OCI-M2 (cell line): ENCODE data around the gene TANC1.

Experiments used
- DNase-seq: peaks from one replicate; lab custom pipeline; 2025; ENCODE audit not compliant: unreplicated experiment; lab: John Stamatoyannopoulos, UW

TANC1 gene

DNA sequence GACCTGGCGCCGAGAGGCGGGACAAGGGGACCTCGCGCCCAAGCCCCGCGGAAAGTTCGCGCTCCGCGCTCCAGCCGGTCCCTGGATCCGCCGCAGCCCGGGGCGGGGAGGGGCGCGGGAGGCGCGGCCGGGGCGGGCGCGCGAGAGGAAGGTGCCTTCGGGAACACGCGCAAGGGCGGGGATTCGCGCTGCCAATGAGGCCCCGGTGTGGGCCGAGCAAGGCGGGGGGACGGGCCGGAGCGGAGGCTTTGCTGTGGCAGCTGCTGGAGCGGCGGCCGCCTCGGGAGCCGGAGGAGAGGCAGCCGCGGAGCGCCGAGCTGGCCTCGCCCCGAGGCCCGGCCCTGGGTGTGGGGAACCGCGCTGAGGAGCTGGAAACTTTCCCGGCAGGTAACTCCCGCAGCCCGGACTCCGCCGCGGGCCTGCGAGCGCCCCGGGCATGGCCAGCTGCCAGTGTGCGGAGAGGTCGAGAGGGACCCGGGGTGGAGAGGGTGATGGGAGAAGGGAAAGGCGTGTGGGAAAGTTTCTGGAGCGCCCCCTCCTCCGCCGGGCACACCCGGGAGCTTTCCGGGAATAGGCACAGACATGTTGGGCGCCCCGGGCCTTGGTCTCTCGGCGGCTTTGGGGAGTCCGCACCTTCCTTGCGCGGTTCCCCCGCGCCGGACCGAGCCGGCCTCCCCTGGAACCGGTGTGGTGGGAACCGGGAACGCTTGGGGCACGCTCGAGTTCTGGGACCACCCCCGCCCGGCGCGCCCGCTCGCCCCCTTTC lies at the start of gene TANC1:
Gene TANC1 (plus strand): TSS at position 245 of the 766 bp plus-strand sequence. CDS start 97,271 bp downstream, outside the sequence.
- no peak for DNase-seq

DNA sequence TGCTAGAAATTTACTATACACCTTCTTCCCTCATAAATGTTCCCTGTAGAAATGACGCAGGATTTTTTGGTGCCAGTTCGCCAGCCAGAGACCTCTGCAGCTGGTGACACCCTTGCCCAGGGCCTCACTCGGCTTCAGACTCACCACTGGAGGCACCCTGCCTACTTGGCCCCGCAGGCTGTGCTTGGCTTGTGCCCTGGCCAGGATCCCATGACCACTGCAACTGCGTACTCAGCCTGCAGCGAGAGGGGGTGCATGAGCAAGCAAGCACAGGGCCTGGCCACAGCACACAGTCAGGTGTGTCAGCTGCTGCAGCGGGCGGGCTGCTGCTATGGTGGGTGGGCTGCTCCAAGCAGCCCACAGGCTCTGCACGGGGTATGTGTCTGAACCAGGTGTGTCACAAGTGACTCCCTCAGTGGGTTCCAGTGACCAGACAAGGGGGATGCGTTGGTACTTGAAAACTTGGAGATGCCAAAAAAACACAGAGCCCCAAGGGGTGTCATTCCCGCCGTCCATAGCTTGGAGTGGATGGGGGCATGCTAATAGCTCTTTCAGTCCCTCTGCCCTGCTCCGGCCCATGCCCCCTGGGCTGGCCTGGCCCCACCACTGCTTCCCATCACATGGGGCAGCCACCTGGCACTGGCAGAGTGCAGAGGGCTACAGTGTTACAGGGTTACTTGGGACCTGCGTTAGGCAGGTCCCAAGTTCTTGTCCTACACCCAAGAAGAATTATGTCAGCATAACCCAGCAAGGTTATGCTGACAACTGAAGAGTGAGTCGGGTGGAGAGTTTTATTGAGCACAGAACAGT lies 46.6 kb upstream of the TANC1 start:
- DNase-seq, result no peak

DNA sequence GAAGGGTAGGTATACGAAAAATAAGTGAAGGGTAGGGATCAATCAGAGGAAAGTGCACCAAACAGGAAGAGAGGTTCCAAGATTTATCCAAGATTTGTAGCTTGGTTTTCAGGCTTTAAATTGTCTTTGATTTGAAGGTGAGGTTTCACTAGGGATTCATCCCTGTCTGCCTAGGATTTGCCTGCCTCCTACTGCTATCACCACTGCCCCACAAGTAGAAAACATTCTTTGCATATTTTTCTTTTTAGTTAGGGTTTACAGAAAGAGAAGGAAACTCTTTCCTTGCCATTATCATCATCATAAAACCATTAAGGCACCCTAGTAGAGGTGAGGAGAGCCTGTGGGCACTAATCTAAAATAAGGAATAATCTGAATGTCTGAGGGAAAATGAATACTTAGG lies 45.8 kb upstream of the TANC1 start:
- DNase-seq, result no peak

DNA sequence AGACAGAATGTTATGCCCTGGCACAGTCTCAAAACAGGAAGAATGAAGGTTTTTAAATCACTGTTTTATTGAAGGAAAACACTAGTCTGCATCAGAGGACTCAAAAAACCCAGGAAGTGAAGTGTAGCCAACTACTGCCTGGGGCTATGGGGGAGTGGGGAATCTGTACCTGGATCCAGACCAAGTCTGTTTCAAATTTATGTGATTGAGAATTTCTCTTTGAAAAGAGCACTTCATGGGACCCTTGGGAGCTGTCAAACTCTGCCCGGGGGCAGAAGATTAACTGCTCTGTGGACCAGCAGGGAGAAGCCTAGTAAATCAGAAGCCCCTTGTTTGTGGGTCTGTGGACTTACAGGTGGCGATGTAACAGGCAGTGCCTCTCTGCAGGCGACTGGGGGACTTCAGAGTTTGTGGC lies 45.3 kb upstream of the TANC1 start:
- no peak for DNase-seq

DNA sequence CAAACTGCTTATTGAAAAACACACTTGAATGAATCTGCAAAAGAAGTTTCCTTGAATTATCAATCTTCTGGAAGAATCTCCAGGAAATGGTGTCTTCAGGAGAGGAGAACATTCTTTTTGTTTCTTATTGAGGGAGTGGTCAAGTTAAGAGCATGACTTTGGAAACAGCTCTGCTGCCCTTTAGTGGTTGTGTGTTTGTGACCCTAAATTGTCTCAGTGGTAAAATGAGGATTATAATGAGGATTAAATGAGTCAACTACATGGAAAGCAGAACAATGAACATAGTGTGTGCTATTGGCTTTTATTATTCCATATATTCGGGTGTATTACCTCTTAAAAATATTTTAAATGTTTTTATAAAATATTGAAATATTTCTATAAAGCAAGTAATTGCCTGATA lies 44.8 kb upstream of the TANC1 start:
- no peak for DNase-seq

DNA sequence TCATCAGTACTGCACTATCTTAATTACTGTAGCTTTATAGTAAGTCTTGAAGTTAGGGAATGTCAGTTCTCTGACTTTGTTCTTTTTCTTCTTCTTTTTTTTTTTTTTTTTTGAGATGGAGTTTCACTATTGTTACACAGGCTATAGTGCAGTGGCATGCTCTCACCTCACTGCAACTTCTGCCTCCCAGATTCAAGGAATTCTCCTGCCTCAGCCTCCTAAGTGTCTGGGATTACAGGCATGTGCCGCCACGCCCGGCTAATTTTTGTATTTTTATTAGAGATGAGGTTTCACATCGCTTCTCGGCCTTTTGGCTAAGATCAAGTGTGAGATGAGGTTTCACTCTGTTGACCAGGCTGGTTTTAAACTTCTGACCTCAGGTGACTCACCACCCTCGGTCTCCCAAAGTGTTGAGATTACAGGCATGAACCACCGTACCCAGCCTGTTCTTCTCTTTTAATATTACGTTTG lies 41.9 kb upstream of the TANC1 start:
- DNase-seq, result no peak

DNA sequence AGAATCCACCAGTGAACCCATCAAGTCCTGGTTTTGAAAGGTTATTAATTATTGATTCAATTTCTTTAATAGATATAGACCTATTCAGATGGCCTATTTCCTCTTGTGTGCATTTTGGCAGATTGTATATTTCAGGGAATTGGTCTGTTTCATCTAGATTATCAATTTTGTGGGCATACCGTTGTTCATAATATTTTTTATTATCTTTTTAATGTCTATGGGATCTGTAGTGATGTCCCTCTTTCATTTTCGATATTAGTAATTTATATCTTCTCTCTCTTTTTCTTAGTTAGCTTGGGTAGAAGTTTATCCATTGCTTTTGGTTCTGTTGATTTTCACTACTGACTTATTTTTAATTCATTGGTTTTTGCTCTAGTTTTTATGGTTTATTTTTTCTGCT lies 39.9 kb upstream of the TANC1 start:
- no peak for DNase-seq

DNA sequence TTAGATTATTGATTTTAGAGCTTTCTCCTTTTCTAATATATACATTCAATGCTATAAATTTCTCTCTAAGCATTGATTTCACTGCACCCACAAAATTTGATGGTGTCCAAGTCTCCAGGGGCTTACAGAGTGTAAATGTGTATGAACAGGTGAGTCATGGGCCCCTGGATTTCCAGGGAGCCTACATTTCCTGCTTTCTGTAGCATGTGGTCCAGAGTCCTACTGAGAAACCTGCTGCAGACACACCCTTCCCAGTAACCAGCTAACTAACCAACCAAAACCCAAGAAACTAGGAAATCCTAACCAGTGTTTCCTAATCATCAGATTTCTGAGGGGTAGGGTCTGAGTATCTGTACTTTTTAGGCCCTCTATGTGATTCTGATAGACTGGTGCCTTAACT lies 39.5 kb upstream of the TANC1 start:
- DNase-seq, result no peak

DNA sequence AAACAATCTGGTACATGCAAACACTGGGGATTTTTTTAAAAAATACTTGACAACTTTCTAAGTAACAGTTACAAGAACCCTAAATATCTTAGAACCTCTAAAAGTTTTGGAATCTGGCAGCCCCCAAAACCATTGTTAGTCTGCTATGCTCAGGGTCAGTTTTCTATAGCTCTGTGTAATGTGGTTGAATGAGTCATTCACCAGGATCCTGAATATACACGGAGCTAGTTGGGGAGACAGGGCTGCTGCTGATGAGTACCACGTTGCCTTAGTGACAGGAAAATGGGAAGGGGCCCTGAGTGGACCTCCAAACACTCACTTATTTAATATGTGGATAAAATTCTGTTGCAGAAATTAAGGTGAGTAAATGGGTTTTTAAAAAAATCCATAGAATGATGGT lies 36.9 kb upstream of the TANC1 start:
- DNase-seq, result no peak

DNA sequence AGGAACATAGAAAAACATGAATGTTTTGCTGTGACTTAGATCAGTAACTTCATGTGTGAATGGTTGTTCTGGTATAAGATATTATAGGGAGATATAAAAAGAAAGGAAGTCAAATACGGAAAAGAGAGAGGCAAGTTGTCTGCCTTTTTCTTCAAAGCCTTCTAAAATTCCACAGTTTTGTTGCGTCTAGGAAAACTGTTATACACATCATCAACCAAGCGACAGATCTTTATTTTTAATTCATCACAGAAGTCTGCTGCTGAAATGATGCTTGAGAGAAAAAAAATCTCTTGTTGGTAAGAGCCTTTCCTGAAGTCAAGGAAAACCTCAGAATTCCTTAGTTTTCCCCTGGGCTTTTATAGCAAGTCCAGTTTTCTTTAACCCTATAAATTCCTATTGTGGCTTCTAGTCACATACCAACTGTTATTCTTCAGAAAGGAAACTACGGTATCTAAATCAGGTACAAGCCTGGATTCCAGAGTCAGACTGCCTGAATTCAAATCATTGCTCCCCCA lies 36.3 kb upstream of the TANC1 start:
- DNase-seq, result no peak

DNA sequence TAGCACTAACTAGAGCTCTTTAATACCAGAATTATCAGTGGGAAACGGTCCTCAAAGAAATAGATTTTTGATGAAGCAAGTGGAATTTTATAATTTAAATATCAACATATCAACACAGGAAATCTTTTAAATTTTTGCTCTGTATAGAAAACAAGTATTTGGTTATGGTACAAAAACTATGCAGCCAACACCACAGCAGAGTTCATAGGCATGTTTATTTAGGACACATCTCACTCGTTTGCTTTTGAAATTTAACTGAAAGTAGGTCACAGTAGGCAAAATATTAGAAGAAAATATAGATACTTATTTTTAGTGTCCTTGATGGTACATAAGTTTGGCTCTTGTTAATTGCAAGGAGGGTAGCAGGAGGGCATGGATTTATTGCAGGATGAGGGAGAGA lies 34.3 kb upstream of the TANC1 start:
- no peak for DNase-seq

DNA sequence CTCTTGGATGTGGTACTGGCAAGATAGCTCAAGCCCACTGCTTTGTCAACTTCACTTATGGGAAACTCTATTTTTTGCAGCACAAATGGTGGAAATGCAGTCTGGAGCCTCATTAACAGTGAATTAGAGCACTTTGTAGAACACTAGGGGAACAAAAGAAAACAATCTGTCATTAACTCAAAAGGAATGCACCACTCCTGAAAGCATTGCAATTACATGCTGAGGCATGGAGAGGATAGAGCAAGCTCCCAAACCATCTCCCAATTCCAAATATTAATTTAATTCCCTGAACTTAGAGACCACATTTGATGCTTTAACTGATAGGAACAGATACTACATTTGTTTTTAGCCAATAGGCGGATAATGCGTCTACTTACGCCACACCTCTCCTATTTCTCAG lies 32.8 kb upstream of the TANC1 start:
- no peak for DNase-seq

DNA sequence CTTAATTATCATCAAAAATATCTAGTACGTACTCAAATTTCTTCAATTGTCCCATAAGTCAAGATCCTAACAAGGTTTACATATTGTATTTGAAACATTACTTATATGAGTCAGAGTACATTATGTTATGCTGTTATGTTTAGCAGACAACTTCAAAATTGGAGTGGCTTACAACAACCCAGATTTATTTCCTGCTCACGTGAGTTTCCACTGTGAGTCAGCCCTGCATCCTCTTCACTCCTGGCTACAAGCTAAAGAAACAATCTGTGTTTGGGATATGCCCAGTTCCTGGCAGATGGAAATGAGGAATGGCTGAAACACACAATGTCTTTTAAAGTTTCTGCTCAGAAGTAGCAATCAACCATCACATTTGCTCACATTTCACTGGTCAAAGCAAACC lies 31.5 kb upstream of the TANC1 start:
- DNase-seq, result no peak

DNA sequence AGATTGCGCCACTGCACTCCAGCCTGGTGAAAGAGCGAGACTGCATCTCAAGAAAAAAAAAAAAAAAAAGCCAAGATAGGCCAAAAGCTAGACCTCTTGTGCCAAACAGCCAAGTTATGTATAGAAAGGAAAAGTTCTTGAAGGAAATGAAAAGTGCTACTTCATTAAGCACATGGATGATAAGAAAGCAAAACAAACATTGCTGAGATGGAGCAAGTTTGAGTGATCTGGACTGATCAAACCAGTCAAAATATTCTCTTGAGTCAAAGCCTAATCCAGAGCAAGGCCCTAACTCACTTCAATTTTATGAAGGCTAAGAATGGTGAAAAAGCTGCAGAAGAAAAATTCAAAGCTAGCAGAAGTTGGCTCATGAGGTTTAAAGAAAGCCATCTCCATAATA lies 28.1 kb upstream of the TANC1 start:
- DNase-seq, result no peak

DNA sequence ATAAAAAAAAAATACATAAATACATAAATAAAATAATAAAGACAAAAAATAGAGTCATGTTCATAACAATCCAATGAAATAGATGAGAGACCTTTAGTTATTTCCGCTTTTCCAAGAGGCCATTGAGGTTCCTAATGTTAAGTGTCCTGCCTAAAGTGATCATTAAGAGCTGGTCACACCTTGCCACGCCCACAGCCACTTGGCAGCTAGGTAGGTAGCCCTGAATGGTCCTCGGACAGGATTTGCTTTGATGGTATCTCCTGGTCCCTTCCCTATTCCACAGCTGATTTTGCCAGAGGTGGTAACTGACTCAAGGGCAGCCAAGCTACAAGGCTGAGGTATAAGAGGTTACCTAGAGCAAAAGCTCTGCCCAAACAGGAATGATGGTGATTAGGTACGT lies 24.5 kb upstream of the TANC1 start:
- no peak for DNase-seq

DNA sequence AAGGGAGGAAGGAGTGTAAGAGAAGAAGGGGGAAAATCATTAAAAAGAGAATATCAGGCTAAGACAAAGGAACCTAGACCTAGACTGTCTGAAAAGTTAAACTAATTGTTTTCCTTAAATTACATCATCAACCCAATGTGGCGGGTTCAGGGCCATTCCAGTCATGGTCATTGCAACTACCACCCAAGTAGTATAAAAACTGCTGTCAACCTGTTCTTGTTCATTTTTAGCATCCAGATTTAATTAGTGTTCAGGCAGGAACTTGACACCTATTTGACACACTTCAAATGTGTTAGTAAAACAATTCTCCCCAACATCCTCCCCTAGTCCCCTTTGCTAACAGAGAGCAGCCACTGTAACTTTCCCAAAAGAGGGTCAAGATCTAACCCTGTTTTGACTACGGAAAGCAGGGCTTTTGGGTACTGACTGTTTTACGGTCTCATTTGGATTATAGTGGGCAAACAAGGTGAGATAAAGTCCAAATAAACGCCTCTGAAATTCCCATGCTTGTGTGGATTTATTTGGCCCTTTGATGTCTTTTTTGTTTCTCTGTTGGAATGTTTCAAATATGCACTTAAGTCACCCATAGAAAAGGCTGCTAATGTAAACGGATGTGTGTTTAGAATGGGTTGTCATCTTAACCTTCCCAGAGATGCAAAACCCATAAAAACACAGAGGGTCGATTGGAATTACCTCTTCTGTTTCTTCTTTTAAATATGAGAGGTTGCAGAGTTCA lies 19.3 kb upstream of the TANC1 start:
- no peak for DNase-seq

DNA sequence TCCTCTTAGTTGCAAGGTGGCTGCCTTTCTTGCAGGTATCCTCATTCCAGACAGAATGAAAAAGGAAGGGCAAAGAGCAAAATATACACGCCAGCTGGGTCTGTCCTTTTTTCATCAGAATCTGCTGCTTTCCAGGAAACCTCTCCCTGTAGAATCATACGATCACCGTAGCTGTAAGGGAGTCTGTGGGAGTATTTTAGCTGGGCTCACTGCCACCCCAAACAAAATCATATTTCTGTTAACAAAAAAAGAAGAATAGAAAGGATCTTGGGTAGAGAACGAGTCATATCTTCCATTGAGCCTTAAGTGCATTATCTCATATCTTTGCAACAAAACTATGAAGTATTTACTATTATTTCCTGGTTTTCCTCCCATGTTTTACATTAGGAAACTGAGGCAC lies 15.0 kb upstream of the TANC1 start:
- DNase-seq, result no peak

DNA sequence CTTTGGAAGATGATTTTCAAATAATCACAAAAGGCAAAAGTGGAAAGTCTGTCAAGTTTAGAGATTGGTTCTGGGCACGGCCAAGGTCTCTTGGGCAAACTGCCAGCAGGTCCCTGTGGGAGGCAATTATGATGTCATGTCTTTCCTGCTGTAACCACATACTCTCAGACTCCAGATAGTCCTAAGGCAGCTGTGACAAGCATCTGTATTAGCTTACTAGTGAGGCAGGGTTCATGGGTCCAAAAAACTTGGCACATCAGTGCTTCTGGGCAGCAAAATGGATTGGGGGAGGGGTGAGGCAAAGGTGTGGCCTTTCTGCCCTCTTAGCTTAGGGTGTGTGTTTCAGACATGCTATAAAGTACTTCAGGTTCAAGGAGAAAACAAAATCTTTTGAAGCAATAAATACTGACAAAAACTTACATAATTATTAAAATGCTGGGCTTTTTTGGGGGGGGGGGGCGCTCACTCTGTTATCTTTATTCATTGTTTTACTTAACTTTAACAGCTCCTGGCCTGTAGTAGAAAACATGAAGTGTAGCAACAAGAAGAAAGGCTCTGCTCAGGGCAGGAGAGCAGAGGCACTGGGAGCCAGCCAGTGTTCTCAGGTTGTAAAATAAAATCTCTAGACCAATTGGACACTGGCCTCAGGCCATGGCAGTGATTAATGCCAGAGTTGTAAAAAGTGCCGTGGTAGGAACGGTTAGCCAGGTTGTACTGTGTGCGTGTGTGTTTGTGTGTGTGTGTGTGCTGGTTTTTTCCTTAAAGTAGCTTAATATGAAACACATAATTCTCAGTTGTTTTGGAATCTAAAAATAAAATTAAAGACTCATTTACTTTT lies 14.3 kb upstream of the TANC1 start:
- no peak for DNase-seq

DNA sequence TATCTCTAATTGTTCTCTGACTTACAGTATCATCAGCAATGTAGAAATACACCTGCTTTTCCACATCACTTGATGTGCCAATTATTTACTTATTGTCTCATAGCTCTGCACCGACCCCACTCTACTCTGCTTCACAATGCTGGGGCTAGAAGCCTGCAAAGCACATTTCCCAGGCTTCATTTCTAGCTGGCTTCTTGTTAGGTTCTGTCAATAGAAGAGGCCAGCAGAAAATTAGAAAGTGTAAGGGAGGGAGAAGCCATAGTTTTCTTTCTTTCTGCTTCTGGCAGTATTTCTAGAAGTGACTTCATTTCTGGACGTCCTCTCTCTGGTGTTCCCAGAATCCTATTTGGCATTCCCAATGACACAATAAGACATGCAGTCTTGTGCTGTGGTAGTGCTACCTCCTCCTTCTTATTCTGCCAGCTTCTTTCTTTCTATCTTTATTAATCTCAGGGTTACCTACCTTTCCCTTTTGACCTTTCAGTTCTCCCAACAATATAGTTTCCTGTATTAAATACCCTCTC lies 12.5 kb upstream of the TANC1 start:
- DNase-seq, result no peak

DNA sequence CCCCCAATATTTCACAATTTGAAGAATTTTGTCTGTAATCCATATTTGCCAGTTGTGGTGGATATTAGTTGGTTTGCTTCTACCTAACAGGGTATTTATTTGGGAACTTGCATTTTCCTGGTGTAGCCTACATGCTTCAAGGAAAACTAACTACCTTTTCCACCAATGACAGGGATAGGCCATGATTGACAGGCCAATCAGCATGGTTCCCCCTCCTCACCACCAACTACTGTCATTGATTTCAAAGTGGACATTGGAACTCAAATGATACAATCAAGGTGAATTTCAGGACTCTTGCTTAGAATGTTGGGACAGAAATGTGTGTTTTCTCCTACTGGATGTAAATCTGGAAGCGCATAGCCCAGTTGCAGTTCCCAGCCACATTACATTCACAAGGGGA lies 10.1 kb upstream of the TANC1 start:
- no peak for DNase-seq
